ENCODE data around the gene PMCH.

PMCH gene

DNA sequence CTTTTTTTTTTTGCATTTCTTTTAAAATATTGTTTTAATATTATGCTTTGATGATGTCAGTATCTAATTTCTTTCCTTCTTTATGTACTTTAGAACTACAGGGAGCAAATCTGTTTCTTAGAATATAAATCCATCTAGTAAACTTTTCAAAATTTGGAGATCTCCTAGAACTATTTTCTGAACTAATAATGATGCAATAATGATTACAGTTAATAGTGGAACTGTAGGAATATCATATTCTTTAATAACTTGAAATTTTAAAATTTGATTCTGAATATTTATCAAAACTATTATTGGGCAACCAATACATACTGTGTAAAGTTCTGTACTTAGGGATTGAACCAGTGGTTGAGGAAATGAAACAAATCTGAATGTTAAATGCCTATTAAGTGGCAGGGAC is 23.1 kb upstream of the PMCH start:
- DNase-seq, result no peak
- Mint-ChIP-seq H3K4me1 (no peaks in the 10 kb centered on the region), H3K9me3 (no peaks in the 10 kb centered on the region), H3K27me3 (ENCODE audit: low read depth, poor library complexity) (no peaks in the 10 kb centered on the region), H3K36me3 (ENCODE audit: low read depth) (no peaks in the 10 kb centered on the region), H3K27ac (no peak overlapping the region), H3K4me3 (no peak overlapping the region)
- TF ChIP-seq, protein P1, sequence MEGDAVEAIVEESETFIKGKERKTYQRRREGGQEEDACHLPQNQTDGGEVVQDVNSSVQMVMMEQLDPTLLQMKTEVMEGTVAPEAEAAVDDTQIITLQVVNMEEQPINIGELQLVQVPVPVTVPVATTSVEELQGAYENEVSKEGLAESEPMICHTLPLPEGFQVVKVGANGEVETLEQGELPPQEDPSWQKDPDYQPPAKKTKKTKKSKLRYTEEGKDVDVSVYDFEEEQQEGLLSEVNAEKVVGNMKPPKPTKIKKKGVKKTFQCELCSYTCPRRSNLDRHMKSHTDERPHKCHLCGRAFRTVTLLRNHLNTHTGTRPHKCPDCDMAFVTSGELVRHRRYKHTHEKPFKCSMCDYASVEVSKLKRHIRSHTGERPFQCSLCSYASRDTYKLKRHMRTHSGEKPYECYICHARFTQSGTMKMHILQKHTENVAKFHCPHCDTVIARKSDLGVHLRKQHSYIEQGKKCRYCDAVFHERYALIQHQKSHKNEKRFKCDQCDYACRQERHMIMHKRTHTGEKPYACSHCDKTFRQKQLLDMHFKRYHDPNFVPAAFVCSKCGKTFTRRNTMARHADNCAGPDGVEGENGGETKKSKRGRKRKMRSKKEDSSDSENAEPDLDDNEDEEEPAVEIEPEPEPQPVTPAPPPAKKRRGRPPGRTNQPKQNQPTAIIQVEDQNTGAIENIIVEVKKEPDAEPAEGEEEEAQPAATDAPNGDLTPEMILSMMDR (IDR thresholded peaks at IDR 0.05), result no peak

DNA sequence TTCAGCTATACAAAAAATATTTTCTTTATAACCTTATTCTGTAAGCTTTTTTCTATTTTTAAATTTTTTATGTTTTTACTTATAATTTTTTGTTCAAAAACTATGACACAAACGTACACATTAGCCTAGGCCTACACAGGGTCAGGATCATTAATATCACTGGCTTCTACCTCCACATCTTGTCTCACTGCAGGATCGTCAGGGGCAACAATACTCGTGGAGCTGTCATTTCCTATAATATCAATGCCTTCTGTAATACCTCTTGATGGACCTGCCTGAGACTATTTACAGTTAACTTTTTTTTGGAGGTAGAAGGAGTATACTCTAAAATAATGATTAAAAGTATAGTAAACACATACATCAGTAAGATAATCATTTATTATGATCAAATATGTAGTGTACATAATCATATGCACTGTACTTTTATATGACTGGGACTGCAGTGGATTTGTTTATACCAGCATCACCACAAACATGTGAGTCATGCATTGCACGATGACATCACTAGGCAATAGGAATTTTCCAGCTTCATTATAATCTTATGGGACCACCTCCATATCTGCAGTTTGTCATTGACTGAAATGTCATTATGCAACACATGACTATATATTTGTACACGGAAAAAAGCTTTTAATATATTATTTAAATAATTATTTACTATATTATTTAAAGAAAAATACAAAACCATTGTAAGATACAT is 18.5 kb upstream of the PMCH start:
- DNase-seq, result no peak
- TF ChIP-seq, protein P1 (IDR thresholded peaks at IDR 0.05), result no peak
- Mint-ChIP-seq H3K27ac (no peak overlapping the region), H3K27me3 (ENCODE audit: low read depth, poor library complexity) (no peaks in the 10 kb centered on the region), H3K4me3 (no peak overlapping the region), H3K9me3 (no peaks in the 10 kb centered on the region), H3K4me1 (no peaks in the 10 kb centered on the region), H3K36me3 (ENCODE audit: low read depth) (no peaks in the 10 kb centered on the region)

DNA sequence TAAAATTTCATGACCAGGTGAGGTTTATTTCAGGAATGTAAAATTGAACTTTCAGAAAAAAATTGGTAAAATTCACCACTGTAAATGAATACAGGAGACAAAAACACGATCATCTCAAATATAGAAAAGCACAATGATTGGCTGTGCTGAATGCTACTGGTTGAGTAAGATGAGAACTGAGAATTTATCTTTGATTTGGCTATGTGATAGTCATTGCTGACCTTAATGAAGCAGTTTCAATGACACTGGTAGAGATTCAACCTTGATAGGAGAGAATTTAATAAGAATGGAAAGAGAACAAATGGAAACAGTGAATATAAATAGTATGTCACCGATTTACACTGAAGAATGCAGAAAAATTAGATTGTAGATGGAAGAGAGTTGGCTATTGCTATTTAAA is 6.4 kb upstream of the PMCH start:
- Mint-ChIP-seq H3K27me3 (ENCODE audit: low read depth, poor library complexity) (no peaks in the 10 kb centered on the region), H3K9me3 (peaks cover 34% of the 10 kb centered on the region), H3K4me1 (no peaks in the 10 kb centered on the region), H3K27ac (no peak overlapping the region), H3K4me3 (no peak overlapping the region), H3K36me3 (ENCODE audit: low read depth) (peaks cover 74% of the 10 kb centered on the region)
- TF ChIP-seq, protein P1 (IDR thresholded peaks at IDR 0.05), result no peak
- no peak for DNase-seq

DNA sequence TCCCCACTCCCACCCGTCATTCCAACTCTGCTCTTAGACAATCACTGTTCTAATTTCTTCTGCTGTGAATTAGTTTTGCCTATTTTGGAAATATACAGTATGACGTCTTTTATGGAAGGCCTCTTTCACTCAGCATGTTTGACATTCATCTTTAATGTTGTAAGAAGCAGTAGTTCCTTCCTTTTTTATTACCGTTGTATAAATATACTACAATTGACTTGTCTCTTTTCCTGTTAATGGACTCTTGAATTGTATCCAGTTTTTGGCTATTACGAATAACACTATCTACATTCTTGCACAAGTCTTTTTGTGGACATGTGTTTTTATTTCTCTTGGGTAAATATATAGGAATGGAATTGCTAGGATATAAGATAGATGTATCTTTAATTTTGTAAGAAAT is 4.9 kb upstream of the PMCH start:
- peaks cover 59% of the 10 kb centered on the region for H3K36me3 Mint-ChIP-seq (ENCODE audit: low read depth)
- no peaks in the 10 kb centered on the region for H3K4me1 Mint-ChIP-seq
- H3K9me3 Mint-ChIP-seq, result peaks cover 20% of the 10 kb centered on the region
- no peak overlapping the region for H3K4me3 Mint-ChIP-seq
- no peak overlapping the region for H3K27ac Mint-ChIP-seq
- DNase-seq, result no peak
- TF ChIP-seq, protein P1 (IDR thresholded peaks at IDR 0.05), result no peak
- H3K27me3 Mint-ChIP-seq (ENCODE audit: low read depth, poor library complexity), result no peaks in the 10 kb centered on the region

DNA sequence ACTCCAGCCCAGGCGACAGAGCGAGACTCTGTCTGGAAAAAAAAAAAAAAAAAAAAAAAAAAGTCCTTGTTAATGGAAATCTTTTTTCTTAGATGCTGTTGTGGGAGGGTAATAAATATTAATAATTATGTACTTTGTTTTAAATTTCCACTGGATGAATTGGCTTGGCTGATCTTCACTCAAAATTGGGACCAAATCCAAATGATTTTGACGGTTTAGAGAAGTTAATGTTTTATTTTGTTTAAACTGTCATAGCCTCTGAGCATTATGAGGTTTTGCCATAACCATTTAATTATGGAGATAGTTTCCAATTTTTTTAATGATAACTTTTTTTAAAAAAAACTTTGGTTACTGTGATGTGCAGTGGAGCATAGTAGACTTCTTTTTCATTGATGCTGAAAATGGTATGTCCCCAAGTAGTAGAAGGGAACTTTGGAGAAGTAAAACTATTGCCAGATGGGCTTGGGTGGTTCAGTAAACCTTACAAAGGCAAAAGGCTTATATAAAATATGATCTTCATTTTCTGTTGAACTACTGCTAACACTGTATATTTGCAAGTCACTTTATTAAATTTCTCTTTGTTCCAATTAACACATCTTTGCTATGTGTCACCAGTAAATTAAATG is 3.9 kb upstream of the PMCH start:
- H3K27me3 Mint-ChIP-seq (ENCODE audit: low read depth, poor library complexity), result no peaks in the 10 kb centered on the region
- H3K4me1 Mint-ChIP-seq, result no peaks in the 10 kb centered on the region
- H3K9me3 Mint-ChIP-seq, result peaks cover 16% of the 10 kb centered on the region
- H3K4me3 Mint-ChIP-seq, result no peak overlapping the region
- TF ChIP-seq, protein P1 (IDR thresholded peaks at IDR 0.05), result no peak
- DNase-seq, result no peak
- no peak overlapping the region for H3K27ac Mint-ChIP-seq
- H3K36me3 Mint-ChIP-seq (ENCODE audit: low read depth), result peaks cover 49% of the 10 kb centered on the region

DNA sequence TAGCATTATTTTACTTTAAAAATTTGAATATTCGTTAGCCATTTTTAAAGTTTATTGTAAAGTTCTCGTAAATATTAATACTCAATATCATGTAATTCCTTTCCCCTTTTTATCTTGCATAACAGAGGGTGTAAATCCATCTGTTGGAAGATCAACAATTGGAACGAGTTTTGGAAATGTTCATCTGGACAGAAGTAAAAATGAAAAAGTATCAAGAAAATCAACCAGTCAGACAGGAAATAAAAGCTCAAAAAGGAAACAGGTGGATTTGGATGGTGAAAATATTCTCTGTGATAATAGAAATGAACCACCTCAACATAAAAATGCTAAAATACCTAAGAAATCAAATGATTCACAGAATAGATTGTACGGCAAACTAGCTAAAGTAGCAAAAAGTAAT is 1.8 kb downstream of the PMCH start:
- Mint-ChIP-seq H3K4me1 (no peaks in the 10 kb centered on the region), H3K4me3 (no peak overlapping the region), H3K36me3 (ENCODE audit: low read depth) (peaks cover 10% of the 10 kb centered on the region), H3K9me3 (no peaks in the 10 kb centered on the region), H3K27me3 (ENCODE audit: low read depth, poor library complexity) (no peaks in the 10 kb centered on the region), H3K27ac (no peak overlapping the region)
- TF ChIP-seq, protein P1 (IDR thresholded peaks at IDR 0.05), result no peak
- DNase-seq, result no peak

Measured in nephron progenitor cell (in vitro differentiated cells).